Measurements from ENCODE around the gene SNAP29. TPM values are rescaled to one million over a fixed set of nuclear protein-coding genes. Genes with fewer than 3 reads are reported as not detected.

The SNAP29 gene
- total RNA-seq, 1 experiment from 2014 or later, result 24.5 TPM

DNA sequence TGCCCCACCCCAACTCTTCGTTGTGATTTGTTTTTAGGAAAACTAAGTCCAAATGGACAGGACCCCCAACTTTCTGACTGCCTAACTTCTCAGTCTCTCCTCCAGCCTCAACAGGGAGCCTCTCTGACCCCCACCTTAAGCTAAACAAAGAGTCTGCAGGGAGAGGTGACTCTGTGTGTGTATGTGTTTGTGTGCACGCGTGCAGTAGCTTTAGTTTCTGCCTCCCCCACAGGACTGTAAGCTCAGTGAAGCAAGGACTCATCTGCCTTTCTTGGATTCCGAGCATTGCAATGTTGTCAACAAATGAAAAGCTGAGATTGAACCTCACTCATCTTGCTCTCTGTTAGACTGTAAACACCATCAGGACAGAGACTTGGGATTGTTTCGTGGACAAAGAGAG, 7.9 kb downstream of the SNAP29 start:
- Histone ChIP-seq H3K27ac (ENCODE audit: low read length) (no peak overlapping the region), H3K4me3 (ENCODE audit: low read depth in 2 of 2, low read length in 2 of 2) (no peak overlapping the region), H3K36me3 (ENCODE audit: control insufficient read depth, insufficient read depth, low read length) (no peaks in the 10 kb centered on the region; the same call in 1 of the 2 replicates), H3K27me3 (ENCODE audit: control insufficient read depth, insufficient read depth, low read length) (no peaks in the 10 kb centered on the region), H3K4me1 (ENCODE audit: control insufficient read depth, insufficient read depth, low read length) (no peaks in the 10 kb centered on the region), H3K9me3 (ENCODE audit: control insufficient read depth, insufficient read depth, low read depth, low read length) (no peaks in the 10 kb centered on the region)
- in situ Hi-C loops (cut with HindIII; ENCODE audit: low pct_unique_long_range_greater_than_20kb, low sequenced_read_pairs) (no loop called here), intact Hi-C loops (cut with micrococcal nuclease; ENCODE audit: unreplicated experiment) (no loop called here)
- POLR2A ChIA-PET, result no interaction called here
- DNase-seq (ENCODE audit: low read depth, low spot score) (no peak), ATAC-seq (no peak)
- BruUV-seq (replicated peaks), result no TSS peak
- TF ChIP-seq SIN3A (IDR thresholded peaks at IDR 0.05; ENCODE audit: borderline replicate concordance, insufficient read depth, low read depth, low read length) (no peak), POLR2AphosphoS5 (IDR thresholded peaks at IDR 0.05; ENCODE audit: low read depth, low read length) (no peak), TCF7L2 (IDR thresholded peaks at IDR 0.05; ENCODE audit: low read depth, low read length) (no peak)
- TF ChIP-seq, protein P1, sequence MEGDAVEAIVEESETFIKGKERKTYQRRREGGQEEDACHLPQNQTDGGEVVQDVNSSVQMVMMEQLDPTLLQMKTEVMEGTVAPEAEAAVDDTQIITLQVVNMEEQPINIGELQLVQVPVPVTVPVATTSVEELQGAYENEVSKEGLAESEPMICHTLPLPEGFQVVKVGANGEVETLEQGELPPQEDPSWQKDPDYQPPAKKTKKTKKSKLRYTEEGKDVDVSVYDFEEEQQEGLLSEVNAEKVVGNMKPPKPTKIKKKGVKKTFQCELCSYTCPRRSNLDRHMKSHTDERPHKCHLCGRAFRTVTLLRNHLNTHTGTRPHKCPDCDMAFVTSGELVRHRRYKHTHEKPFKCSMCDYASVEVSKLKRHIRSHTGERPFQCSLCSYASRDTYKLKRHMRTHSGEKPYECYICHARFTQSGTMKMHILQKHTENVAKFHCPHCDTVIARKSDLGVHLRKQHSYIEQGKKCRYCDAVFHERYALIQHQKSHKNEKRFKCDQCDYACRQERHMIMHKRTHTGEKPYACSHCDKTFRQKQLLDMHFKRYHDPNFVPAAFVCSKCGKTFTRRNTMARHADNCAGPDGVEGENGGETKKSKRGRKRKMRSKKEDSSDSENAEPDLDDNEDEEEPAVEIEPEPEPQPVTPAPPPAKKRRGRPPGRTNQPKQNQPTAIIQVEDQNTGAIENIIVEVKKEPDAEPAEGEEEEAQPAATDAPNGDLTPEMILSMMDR (IDR thresholded peaks at IDR 0.05), result no peak
- TF ChIP-seq, protein P2, sequence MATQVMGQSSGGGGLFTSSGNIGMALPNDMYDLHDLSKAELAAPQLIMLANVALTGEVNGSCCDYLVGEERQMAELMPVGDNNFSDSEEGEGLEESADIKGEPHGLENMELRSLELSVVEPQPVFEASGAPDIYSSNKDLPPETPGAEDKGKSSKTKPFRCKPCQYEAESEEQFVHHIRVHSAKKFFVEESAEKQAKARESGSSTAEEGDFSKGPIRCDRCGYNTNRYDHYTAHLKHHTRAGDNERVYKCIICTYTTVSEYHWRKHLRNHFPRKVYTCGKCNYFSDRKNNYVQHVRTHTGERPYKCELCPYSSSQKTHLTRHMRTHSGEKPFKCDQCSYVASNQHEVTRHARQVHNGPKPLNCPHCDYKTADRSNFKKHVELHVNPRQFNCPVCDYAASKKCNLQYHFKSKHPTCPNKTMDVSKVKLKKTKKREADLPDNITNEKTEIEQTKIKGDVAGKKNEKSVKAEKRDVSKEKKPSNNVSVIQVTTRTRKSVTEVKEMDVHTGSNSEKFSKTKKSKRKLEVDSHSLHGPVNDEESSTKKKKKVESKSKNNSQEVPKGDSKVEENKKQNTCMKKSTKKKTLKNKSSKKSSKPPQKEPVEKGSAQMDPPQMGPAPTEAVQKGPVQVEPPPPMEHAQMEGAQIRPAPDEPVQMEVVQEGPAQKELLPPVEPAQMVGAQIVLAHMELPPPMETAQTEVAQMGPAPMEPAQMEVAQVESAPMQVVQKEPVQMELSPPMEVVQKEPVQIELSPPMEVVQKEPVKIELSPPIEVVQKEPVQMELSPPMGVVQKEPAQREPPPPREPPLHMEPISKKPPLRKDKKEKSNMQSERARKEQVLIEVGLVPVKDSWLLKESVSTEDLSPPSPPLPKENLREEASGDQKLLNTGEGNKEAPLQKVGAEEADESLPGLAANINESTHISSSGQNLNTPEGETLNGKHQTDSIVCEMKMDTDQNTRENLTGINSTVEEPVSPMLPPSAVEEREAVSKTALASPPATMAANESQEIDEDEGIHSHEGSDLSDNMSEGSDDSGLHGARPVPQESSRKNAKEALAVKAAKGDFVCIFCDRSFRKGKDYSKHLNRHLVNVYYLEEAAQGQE (IDR thresholded peaks at IDR 0.05; ENCODE audit: insufficient read depth in 1 of 2, low read depth in 2 of 2, low read length in 1 of 2), result no peak
- CTCF ChIA-PET, result interaction anchor here (0.6 kb wide), 1 partner anchor 51 kb away, joined by 4 read pairs; the partner anchor contains the start of gene CRKL

DNA sequence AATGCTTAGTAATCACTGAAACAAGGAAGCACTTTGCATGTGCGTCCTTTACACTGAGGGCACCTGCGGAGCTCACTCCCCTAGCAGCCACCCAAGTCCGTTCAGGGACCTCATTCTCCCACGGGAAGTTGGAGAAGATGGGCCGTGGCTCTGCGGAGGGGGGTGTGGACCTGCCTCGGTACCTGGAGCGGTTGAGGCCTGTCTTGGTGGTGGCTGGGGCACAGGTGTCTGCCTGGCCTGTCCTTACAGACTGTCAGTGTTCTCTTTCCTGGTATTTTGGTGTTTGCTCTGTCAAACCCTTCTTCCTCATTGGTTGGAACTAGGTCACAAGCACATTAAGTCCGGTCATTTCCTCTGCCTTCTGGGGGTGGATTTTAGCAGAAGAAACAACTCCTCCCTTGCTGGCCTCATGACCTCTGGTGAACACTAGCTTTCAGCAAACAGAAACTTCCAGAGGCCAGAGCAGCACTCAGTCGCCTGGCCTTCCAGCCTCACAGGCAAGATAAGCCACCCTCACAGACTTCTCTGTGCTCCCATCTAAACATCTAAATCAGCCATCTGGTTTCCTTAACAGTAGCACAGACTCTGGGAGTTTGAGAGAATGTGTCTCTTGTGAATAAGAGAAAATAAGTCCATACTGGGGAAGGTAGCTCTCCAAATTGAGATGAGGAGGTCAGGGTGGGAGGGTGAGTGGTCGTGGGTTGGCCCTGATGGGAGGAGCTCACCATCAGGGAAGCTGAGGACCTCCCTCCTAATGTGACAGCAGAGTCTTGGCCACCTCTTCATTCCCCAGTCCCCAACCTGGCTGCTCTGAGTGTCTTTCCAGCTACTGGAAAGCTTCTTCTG, 8.6 kb downstream of the SNAP29 start:
- in situ Hi-C loops (cut with HindIII; ENCODE audit: low pct_unique_long_range_greater_than_20kb, low sequenced_read_pairs), result no loop called here
- BruUV-seq (replicated peaks), result no TSS peak
- TF ChIP-seq POLR2AphosphoS5 (IDR thresholded peaks at IDR 0.05; ENCODE audit: low read depth, low read length) (no peak), TCF7L2 (IDR thresholded peaks at IDR 0.05; ENCODE audit: low read depth, low read length) (no peak), SIN3A (IDR thresholded peaks at IDR 0.05; ENCODE audit: borderline replicate concordance, insufficient read depth, low read depth, low read length) (no peak)
- TF ChIP-seq, protein P1 (IDR thresholded peaks at IDR 0.05), result no peak
- TF ChIP-seq, protein P2 (IDR thresholded peaks at IDR 0.05; ENCODE audit: insufficient read depth in 1 of 2, low read depth in 2 of 2, low read length in 1 of 2), result no peak
- intact Hi-C loops (cut with micrococcal nuclease; ENCODE audit: unreplicated experiment), result no loop called here
- DNase-seq (ENCODE audit: low read depth, low spot score), result no peak
- no peaks in the 10 kb centered on the region; the same call in 1 of the 2 replicates for H3K36me3 ChIP-seq (ENCODE audit: control insufficient read depth, insufficient read depth, low read length)
- H3K27me3 ChIP-seq (ENCODE audit: control insufficient read depth, insufficient read depth, low read length), result no peaks in the 10 kb centered on the region
- ATAC-seq, result no peak
- POLR2A ChIA-PET, result no interaction called here
- H3K27ac ChIP-seq (ENCODE audit: low read length), result no peak overlapping the region
- no peaks in the 10 kb centered on the region for H3K4me1 ChIP-seq (ENCODE audit: control insufficient read depth, insufficient read depth, low read length)
- H3K4me3 ChIP-seq (ENCODE audit: low read depth in 2 of 2, low read length in 2 of 2), result no peak overlapping the region
- no peaks in the 10 kb centered on the region for H3K9me3 ChIP-seq (ENCODE audit: control insufficient read depth, insufficient read depth, low read depth, low read length)
- CTCF ChIA-PET, result interaction anchor here (0.6 kb wide), 1 partner anchor 50 kb away, joined by 4 read pairs; the partner anchor contains the start of gene CRKL

Data from Panc1 (cell line).